ENCODE measurements around the gene DNAH14.

GRCh38 chr1:225424562-225425200 is 495.2 kb downstream of the DNAH14 start:
- TF ChIP-seq, protein P1, sequence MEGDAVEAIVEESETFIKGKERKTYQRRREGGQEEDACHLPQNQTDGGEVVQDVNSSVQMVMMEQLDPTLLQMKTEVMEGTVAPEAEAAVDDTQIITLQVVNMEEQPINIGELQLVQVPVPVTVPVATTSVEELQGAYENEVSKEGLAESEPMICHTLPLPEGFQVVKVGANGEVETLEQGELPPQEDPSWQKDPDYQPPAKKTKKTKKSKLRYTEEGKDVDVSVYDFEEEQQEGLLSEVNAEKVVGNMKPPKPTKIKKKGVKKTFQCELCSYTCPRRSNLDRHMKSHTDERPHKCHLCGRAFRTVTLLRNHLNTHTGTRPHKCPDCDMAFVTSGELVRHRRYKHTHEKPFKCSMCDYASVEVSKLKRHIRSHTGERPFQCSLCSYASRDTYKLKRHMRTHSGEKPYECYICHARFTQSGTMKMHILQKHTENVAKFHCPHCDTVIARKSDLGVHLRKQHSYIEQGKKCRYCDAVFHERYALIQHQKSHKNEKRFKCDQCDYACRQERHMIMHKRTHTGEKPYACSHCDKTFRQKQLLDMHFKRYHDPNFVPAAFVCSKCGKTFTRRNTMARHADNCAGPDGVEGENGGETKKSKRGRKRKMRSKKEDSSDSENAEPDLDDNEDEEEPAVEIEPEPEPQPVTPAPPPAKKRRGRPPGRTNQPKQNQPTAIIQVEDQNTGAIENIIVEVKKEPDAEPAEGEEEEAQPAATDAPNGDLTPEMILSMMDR (optimal IDR thresholded peaks at IDR 0.05 in 1 of 3, IDR thresholded peaks at IDR 0.05 in 1 of 3, conservative IDR thresholded peaks at IDR 0.05 in 1 of 3; ENCODE audit: extremely low read depth in 1 of 3, insufficient read depth in 2 of 3, low read length in 3 of 3) = no peak
- no peak for TF ChIP-seq EZH2 (IDR thresholded peaks at IDR 0.05; ENCODE audit: low read length)
